Stomach (tissue), 9 donors: ENCODE results near the gene SLC29A2. TPM values are rescaled to one million over a fixed set of nuclear protein-coding genes. Genes with fewer than 3 reads are reported as not detected.
A peak's percentile ranks its signal among the peaks of the same experiment; 100 is the strongest.

Experiments used
- DNase-seq, 2 donors: peaks; one replicate each; pipeline versions ENCODE4 v3.0.0 to v3.0.0-alpha.2; 2013 to 2019
- H3K27ac ChIP-seq, 5 donors: fragments of 200-600 bp in 4 of 5; sonication (generic) in 4 of 5; one replicate each; pipeline ENCODE4 v1.5.1; 2013 to 2019; ENCODE audit warnings: mild to moderate bottlenecking in 1 of 5, moderate library complexity in 1 of 5
- H3K27me3 ChIP-seq, 3 donors: fragments of 200-600 bp; sonication (generic); one replicate each; pipeline ENCODE4 v1.5.1; 2017 to 2019; ENCODE audit warnings: mixed run types in 1 of 3
- H3K36me3 ChIP-seq, 4 donors: fragments of 200-600 bp; sonication (generic); 1 replicate in 3 of 4; 2 replicates in 1 of 4; pipeline ENCODE4 v1.5.1; 2016 to 2019
- H3K4me1 ChIP-seq, 4 donors: fragments of 200-600 bp; sonication (generic); one replicate each; pipeline ENCODE4 v1.5.1; 2016 to 2019
- H3K4me3 ChIP-seq, 4 donors: fragments of 200-600 bp; sonication (generic) in 3 of 4; one replicate each; pipeline ENCODE4 v1.5.1; 2016 to 2019; ENCODE audit warnings: mild to moderate bottlenecking in 1 of 4
- H3K9me3 ChIP-seq, 4 donors: fragments of 200-600 bp; sonication (generic); one replicate each; pipeline ENCODE4 v1.5.1; 2016 to 2019
- EP300 ChIP-seq: sonication (generic); formaldehyde crosslinking; IDR thresholded peaks from one replicate; pipeline ENCODE4 v1.6.1; 2017; ENCODE audit warnings: antibody characterized with exemption
- POLR2A ChIP-seq, 4 donors: fragments of 450-650 bp; IDR thresholded peaks; one replicate each; pipeline ENCODE4 v1.6.1; 2016; ENCODE audit warnings: antibody characterized with exemption in 4 of 4, control low read depth in 2 of 4, mild to moderate bottlenecking in 1 of 4, moderate library complexity in 1 of 4
- POLR2AphosphoS5 ChIP-seq, 3 donors: sonication (generic); formaldehyde crosslinking; IDR thresholded peaks; one replicate each; pipeline ENCODE4 v1.6.1; 2016; ENCODE audit warnings: antibody characterized with exemption in 3 of 3
- WGBS, 5 donors: extraction: QIAGEN DNeasy Blood & Tissue Kit in 3 of 5; methylation state at CpG; one replicate each; pipeline versions ENCODE4 v1.1.5 to v1.1.7; 2013 to 2018; 5-methylcytosine and 5-hydroxymethylcytosine counted together
- intact Hi-C: fragments of 100-400 bp; cut with DNase I; formaldehyde crosslinking; loops from one replicate; pipeline ENCODE4 v1.15.1; 2023; ENCODE audit warnings: low total_unique reads
- polyA plus RNA-seq, 3 donors: library from polyadenylated mRNA; stranded (reverse); fragments of 200-250 nt; gene quantifications; one replicate each; pipeline ENCODE4 v1.2.3, GENCODE V29; 2013
- total RNA-seq, 5 donors: library from RNA; depleted of rRNA; stranded (reverse); fragments of >200 nt; gene quantifications; one replicate each; pipeline versions ENCODE4 v1.1.0 to v1.2.3, GENCODE V29; 2014 to 2016
- TF ChIP-seq, protein P1 (sequence below), 7 experiments: fragments of 450-650 bp in 4 of 7; fragments of 200-600 bp in 3 of 7; sonication (generic) in 3 of 7; IDR thresholded peaks; one replicate each; pipeline ENCODE4 v1.5.1; 2016 to 2019; ENCODE audit warnings: antibody characterized with exemption in 7 of 7, control low read depth in 2 of 7, mild to moderate bottlenecking in 1 of 7
- donor health status: healthy with polysubstance abuse.
- donor health status: Bipolar disorder and iron deficiency.
- donor health status: healthy.

SLC29A2 gene
- total and polyA plus RNA-seq, 8 donors: 2.0 to 14.3 (median 6.4) TPM

DNA sequence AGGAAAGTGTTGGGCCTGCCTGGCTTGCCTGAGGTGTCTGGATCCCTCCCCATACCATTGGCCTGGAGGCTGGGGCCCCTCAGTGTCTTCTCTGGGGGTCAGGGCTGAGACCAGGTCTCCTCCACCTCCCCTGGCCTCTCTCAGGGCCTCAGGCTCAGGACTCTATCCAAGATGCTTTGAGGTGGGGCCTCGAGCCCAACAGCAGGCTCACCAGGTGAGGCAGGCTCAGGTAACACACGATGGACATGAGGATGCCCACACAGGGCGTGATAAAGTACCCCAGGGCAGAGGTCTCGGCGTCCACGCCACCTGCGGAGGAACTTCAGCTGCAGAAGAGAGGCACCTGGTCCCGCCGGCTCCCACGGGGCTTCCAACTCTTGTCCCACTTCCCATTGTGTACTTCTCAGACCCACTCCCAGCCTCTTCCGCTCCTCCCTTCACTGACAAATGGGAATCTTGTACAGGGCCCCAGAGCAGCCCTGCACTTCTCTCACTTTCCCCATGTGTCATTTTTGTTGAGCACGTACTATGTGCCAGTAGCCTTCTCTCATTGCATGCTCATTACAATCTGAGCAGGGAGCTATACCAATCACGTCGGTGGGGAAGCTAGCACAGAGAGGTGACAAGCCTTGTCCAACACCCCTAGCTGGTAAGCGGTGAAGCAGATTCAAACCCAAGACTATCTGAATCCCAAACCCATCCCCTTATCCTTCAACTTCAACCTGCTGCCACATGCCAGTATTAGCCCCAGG is 3.8 kb downstream of the SLC29A2 start:
- peaks cover 0 to 2% (median 0%) of the 10 kb centered on the region in 4 donors for H3K36me3 ChIP-seq
- H3K27ac ChIP-seq: no peak overlapping the region
- H3K4me3 ChIP-seq: no peak overlapping the region
- DNase-seq: no peak
- peaks cover 17 to 45% (median 37%) of the 10 kb centered on the region in 4 donors for H3K4me1 ChIP-seq
- H3K9me3 ChIP-seq: no peaks in the 10 kb centered on the region
- 79 to 87% (median 81%) methylated on average over 14 to 15 of the region's 15 CpGs for WGBS, 5 donors
- TF ChIP-seq, protein P1, sequence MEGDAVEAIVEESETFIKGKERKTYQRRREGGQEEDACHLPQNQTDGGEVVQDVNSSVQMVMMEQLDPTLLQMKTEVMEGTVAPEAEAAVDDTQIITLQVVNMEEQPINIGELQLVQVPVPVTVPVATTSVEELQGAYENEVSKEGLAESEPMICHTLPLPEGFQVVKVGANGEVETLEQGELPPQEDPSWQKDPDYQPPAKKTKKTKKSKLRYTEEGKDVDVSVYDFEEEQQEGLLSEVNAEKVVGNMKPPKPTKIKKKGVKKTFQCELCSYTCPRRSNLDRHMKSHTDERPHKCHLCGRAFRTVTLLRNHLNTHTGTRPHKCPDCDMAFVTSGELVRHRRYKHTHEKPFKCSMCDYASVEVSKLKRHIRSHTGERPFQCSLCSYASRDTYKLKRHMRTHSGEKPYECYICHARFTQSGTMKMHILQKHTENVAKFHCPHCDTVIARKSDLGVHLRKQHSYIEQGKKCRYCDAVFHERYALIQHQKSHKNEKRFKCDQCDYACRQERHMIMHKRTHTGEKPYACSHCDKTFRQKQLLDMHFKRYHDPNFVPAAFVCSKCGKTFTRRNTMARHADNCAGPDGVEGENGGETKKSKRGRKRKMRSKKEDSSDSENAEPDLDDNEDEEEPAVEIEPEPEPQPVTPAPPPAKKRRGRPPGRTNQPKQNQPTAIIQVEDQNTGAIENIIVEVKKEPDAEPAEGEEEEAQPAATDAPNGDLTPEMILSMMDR (IDR thresholded peaks at IDR 0.05): no peak
- TF ChIP-seq POLR2A (IDR thresholded peaks at IDR 0.05) (no peak), EP300 (no peak), POLR2AphosphoS5 (IDR thresholded peaks at IDR 0.05) (no peak)
- intact Hi-C loops: no loop called here
- H3K27me3 ChIP-seq: peaks cover 6 to 20% (median 11%) of the 10 kb centered on the region in 3 donors

DNA sequence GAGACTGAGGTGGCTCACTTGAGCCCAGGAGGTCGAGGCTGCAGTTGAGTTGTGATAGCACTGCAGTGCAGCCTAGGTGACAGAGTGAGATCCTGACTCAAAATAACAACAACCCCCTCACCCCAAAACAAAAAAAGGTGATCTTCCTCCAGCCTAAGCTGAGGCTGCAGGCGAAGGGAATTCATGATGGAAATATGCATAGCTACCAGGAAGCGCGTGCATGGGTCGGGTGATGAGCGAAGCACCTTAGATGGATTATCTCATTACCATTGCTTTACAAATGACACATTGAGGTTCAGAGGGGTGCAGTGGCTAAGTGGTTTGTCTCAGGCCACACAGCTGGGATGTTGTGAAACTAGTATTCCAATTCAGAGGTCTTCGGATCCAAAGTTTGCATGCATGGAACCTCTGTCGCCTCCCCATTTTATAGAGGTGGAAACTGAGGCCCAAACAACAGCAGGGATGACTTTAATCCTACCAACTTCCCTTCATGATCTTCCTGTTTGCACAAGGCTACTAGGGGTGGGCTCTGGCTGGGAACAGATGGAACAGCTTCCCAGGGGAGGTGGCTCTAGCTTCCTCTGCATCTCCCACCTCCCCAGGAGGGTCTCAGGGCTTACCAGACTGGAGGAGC is 4.6 kb downstream of the SLC29A2 start:
- WGBS, 5 donors: 87 to 93% (median 91%) methylated on average over 8 of the region's 8 CpGs
- no peak for DNase-seq
- H3K36me3 ChIP-seq: peaks cover 0 to 10% (median 0%) of the 10 kb centered on the region in 4 donors
- H3K4me1 ChIP-seq: peaks cover 17 to 41% (median 31%) of the 10 kb centered on the region in 4 donors
- intact Hi-C loops: no loop called here
- peaks cover 6 to 12% (median 11%) of the 10 kb centered on the region in 3 donors for H3K27me3 ChIP-seq
- TF ChIP-seq EP300 (no peak), POLR2AphosphoS5 (IDR thresholded peaks at IDR 0.05) (no peak), POLR2A (IDR thresholded peaks at IDR 0.05) (no peak)
- TF ChIP-seq, protein P1 (IDR thresholded peaks at IDR 0.05): no peak
- H3K4me3 ChIP-seq: no peak overlapping the region
- no peaks in the 10 kb centered on the region for H3K9me3 ChIP-seq
- H3K27ac ChIP-seq: no peak overlapping the region

DNA sequence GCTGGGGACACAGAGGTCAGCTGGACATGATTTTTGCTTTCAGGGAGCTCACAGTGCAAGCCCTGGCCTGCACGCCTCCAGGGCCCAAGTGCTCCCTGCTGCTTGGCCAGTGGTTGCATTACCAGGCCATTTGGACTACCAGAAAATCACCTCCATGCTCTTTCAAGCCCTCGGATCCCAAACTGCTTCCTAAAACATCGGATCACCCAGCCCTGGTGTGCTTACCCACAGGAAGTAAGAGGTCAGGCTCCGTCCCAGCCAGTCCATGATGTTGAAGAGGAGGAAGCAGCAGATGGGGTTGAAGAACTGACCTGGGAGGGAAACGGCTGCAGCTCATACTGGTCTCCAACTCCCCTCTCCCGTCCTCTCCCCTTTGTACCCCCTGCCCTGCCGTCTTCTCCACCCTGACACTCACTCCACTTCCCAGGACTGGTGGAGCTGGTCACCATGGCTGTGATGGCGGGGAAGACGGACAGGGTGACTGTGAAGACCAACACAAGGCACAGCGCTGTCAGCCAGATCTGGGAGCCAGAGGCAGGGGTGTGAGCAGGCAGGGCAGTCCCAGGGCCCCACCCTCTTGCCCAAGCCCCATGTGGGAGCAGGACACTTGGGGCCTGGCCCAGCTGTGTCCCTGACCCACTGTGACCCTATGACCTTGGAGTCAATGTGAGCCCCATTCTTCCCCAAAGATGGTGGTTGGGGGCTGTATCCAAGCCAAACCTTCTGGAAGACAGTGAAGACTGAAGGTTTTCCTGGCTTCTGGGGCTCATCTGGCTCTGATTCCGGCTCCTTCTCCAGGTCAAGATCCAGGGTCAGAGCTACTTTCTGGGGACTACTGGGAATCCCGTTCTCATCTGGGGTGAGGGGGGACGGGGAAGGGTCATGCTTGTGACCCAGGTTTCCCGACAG is 5.6 kb downstream of the SLC29A2 start:
- 70 to 83% (median 77%) methylated on average over 14 of the region's 14 CpGs for WGBS, 5 donors
- no peak for DNase-seq

More for the DNA sequence above, 5.6 kb downstream of the SLC29A2 start:
- H3K9me3 ChIP-seq: no peaks in the 10 kb centered on the region
- no peak overlapping the region for H3K4me3 ChIP-seq
- peak overlapping the region in 2 of 5 donors; percentile 6 to 38 for H3K27ac ChIP-seq
- TF ChIP-seq EP300 (no peak), POLR2A (IDR thresholded peaks at IDR 0.05) (no peak), POLR2AphosphoS5 (IDR thresholded peaks at IDR 0.05) (no peak)
- TF ChIP-seq, protein P1 (IDR thresholded peaks at IDR 0.05): no peak
- H3K27me3 ChIP-seq: peaks cover 0 to 2% (median under 1%) of the 10 kb centered on the region in 3 donors
- intact Hi-C loops: no loop called here
- H3K36me3 ChIP-seq: peaks cover 0 to 18% (median 8%) of the 10 kb centered on the region in 4 donors
- peaks cover 9 to 31% (median 21%) of the 10 kb centered on the region in 4 donors for H3K4me1 ChIP-seq
